Trophoblast cell (in vitro differentiated cells and primary cell): Measurements from ENCODE around the gene TSPYL6.
A peak's percentile ranks its signal among the peaks of the same experiment; 100 is the strongest.

Experiments
- DNase-seq, 2 donors: peaks; one replicate each; pipeline ENCODE4 v3.0.0-alpha.2; 2016
- H2AFZ ChIP-seq: 2 replicates; pipeline ENCODE4 v1.6.1; 2013; ENCODE audit warnings: low read length, moderate library complexity, mild to moderate bottlenecking; ENCODE audit not compliant: insufficient read depth, poor library complexity
- H2AK5ac ChIP-seq: 2 replicates; pipeline ENCODE4 v1.6.1; 2013; ENCODE audit warnings: mild to moderate bottlenecking, low read length
- H2BK120ac ChIP-seq: 2 replicates; pipeline ENCODE4 v1.6.1; 2013; ENCODE audit warnings: low read length, mild to moderate bottlenecking, moderate library complexity; ENCODE audit not compliant: insufficient read depth, poor library complexity
- H2BK12ac ChIP-seq: 2 replicates; pipeline ENCODE4 v1.6.1; 2013; ENCODE audit warnings: mild to moderate bottlenecking, low read length, moderate library complexity
- H2BK5ac ChIP-seq: 2 replicates; pipeline ENCODE4 v1.6.1; 2013; ENCODE audit warnings: low read length, low read depth, moderate library complexity, mild to moderate bottlenecking; ENCODE audit not compliant: poor library complexity
- H3K14ac ChIP-seq: 2 replicates; pipeline ENCODE4 v1.6.1; 2013; ENCODE audit warnings: mild to moderate bottlenecking, low read length
- H3K18ac ChIP-seq: 2 replicates; pipeline ENCODE4 v1.6.1; 2013; ENCODE audit warnings: mild to moderate bottlenecking, low read length
- H3K23ac ChIP-seq: 2 replicates; pipeline ENCODE4 v1.6.1; 2013; ENCODE audit warnings: low read length
- H3K27ac ChIP-seq: 2 replicates; pipeline ENCODE4 v1.5.1; 2013; ENCODE audit warnings: low read depth, mild to moderate bottlenecking, inconsistent platforms, low read length, moderate library complexity
- H3K27me3 ChIP-seq: 2 replicates; pipeline ENCODE4 v1.6.1; 2013; ENCODE audit warnings: inconsistent platforms, mild to moderate bottlenecking, low read length, moderate library complexity; ENCODE audit not compliant: insufficient read depth
- H3K36me3 ChIP-seq, 2 experiments: 1 replicate in 1 of 2; 2 replicates in 1 of 2; pipeline ENCODE4 v1.6.1; 2013; ENCODE audit warnings: low read length in 2 of 2, mild to moderate bottlenecking in 2 of 2, moderate library complexity in 1 of 2; ENCODE audit not compliant: insufficient read depth in 2 of 2, control insufficient read depth in 1 of 2
- H3K4ac ChIP-seq: 2 replicates; pipeline ENCODE4 v1.6.1; 2013; ENCODE audit warnings: low read depth, mild to moderate bottlenecking, low read length, moderate library complexity
- H3K4me1 ChIP-seq, 2 experiments: 1 replicate in 1 of 2; 2 replicates in 1 of 2; pipeline ENCODE4 v1.6.1; 2013; ENCODE audit warnings: low read length in 2 of 2, mild to moderate bottlenecking in 2 of 2, moderate library complexity in 1 of 2; ENCODE audit not compliant: insufficient read depth in 2 of 2, control insufficient read depth in 1 of 2
- H3K4me2 ChIP-seq: 2 replicates; pipeline ENCODE4 v1.6.1; 2013; ENCODE audit warnings: inconsistent platforms, mild to moderate bottlenecking, low read length, moderate library complexity
- H3K4me3 ChIP-seq: 2 replicates; pipeline ENCODE4 v1.5.1; 2013; ENCODE audit warnings: mild to moderate bottlenecking, low read depth, low read length, inconsistent platforms
- H3K79me1 ChIP-seq: one replicate; pipeline ENCODE4 v1.6.1; 2013; ENCODE audit warnings: low read length
- H3K79me2 ChIP-seq: 2 replicates; pipeline ENCODE4 v1.6.1; 2013; ENCODE audit warnings: low read length, mild to moderate bottlenecking; ENCODE audit not compliant: control insufficient read depth, insufficient read depth, poor library complexity
- H3K9ac ChIP-seq: 2 replicates; pipeline ENCODE4 v1.6.1; 2013; ENCODE audit warnings: mild to moderate bottlenecking, low read length
- H3K9me3 ChIP-seq: 2 replicates; pipeline ENCODE4 v1.6.1; 2013; ENCODE audit warnings: low read depth, mild to moderate bottlenecking, control low read depth, inconsistent platforms, low read length; ENCODE audit not compliant: insufficient read depth
- H4K12ac ChIP-seq: 2 replicates; pipeline ENCODE4 v1.6.1; 2013; ENCODE audit warnings: low read depth, mild to moderate bottlenecking, low read length, moderate library complexity
- H4K8ac ChIP-seq: 2 replicates; pipeline ENCODE4 v1.6.1; 2013; ENCODE audit warnings: low read depth, mild to moderate bottlenecking, low read length, moderate library complexity
- H4K91ac ChIP-seq: one replicate; pipeline ENCODE4 v1.6.1; 2013; ENCODE audit warnings: low read depth, mild to moderate bottlenecking, low read length, moderate library complexity
- WGBS: extraction: QIAGEN DNeasy Blood & Tissue Kit; methylation state at CpG from one replicate; pipeline ENCODE4 v1.1.7; 2013; ENCODE audit warnings: missing lambda C conversion rate; ENCODE audit not compliant: insufficient read length, insufficient coverage; ENCODE audit errors: extremely low coverage; 5-methylcytosine and 5-hydroxymethylcytosine counted together

The TSPYL6 gene

DNA sequence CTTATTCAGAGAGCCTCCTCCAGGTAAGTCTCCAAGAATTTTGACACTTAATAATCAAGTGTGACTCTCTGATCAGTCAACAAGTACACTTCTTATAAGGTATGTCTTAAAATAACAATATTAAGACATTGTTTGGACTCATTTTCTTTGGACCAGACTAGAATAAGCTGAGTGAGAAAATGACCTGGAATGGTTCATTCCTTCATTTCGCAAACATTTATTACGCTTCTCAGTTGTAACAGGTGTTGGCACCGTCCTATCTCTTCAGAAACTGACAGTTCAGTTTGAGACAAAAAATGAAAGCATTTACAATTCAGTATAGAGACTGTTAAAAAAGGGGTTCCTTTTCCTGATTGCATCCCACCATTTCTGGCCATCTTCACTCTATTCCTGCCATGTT is 46.6 kb downstream of the TSPYL6 start:
- H3K4me3 ChIP-seq: no peak overlapping the region
- no peaks in the 10 kb centered on the region for H3K79me2 ChIP-seq
- no peaks in the 10 kb centered on the region for H3K36me3 ChIP-seq
- H2BK5ac ChIP-seq: no peak overlapping the region
- no peak overlapping the region for H2AFZ ChIP-seq
- H4K8ac ChIP-seq: no peak overlapping the region
- no peaks in the 10 kb centered on the region for H3K9me3 ChIP-seq
- H3K18ac ChIP-seq: no peak overlapping the region
- no peak overlapping the region for H3K4ac ChIP-seq
- no peaks in the 10 kb centered on the region for H3K27me3 ChIP-seq
- H4K91ac ChIP-seq: no peak overlapping the region
- H2BK12ac ChIP-seq: no peak overlapping the region
- H3K79me1 ChIP-seq: no peaks in the 10 kb centered on the region
- H3K27ac ChIP-seq: no peak overlapping the region
- no peak overlapping the region for H3K9ac ChIP-seq
- no peak overlapping the region for H3K4me2 ChIP-seq
- H3K4me1 ChIP-seq: no peaks in the 10 kb centered on the region
- H3K23ac ChIP-seq: no peak overlapping the region
- H4K12ac ChIP-seq: no peak overlapping the region
- no peak overlapping the region for H2AK5ac ChIP-seq
- DNase-seq: no peak
- no CpG with 5 or more reads among the region's 3 CpGs for WGBS
- no peak overlapping the region for H3K14ac ChIP-seq
- no peak overlapping the region for H2BK120ac ChIP-seq

- H3K27ac ChIP-seq: no peak overlapping the region
- H3K18ac ChIP-seq: no peak overlapping the region
- H4K8ac ChIP-seq: no peak overlapping the region
- no peak overlapping the region for H3K4me2 ChIP-seq
- H4K12ac ChIP-seq: no peak overlapping the region
- no peaks in the 10 kb centered on the region for H3K36me3 ChIP-seq
- H2AK5ac ChIP-seq: no peak overlapping the region
- H3K9me3 ChIP-seq: no peaks in the 10 kb centered on the region
- no peak overlapping the region for H3K9ac ChIP-seq
- H3K4ac ChIP-seq: no peak overlapping the region
- no peak overlapping the region for H3K23ac ChIP-seq
- H3K79me2 ChIP-seq: no peaks in the 10 kb centered on the region
- no peak overlapping the region for H3K14ac ChIP-seq
- no peak overlapping the region for H4K91ac ChIP-seq
- H2BK5ac ChIP-seq: no peak overlapping the region
- no peaks in the 10 kb centered on the region for H3K27me3 ChIP-seq
- H3K4me1 ChIP-seq: no peaks in the 10 kb centered on the region
- no peaks in the 10 kb centered on the region for H3K79me1 ChIP-seq
- no peak overlapping the region for H2BK120ac ChIP-seq
- no peak overlapping the region for H2AFZ ChIP-seq
- DNase-seq: no peak
- no peak overlapping the region for H3K4me3 ChIP-seq
- H2BK12ac ChIP-seq: no peak overlapping the region
- no CpG with 5 or more reads among the region's 1 CpG for whole genome bisulfite sequencing
Observed at GRCh38 chr2:54208364-54209240, 47.4 kb downstream of the TSPYL6 start.

- Histone ChIP-seq H3K9me3 (no peaks in the 10 kb centered on the region), H2BK120ac (no peak overlapping the region), H3K36me3 (no peaks in the 10 kb centered on the region), H3K4me3 (no peak overlapping the region), H2BK12ac (no peak overlapping the region), H2AK5ac (no peak overlapping the region), H3K18ac (no peak overlapping the region), H3K14ac (no peak overlapping the region), H3K9ac (no peak overlapping the region), H3K79me1 (no peaks in the 10 kb centered on the region), H3K23ac (no peak overlapping the region), H3K4ac (no peak overlapping the region), H4K8ac (no peak overlapping the region), H3K27me3 (no peaks in the 10 kb centered on the region), H4K12ac (no peak overlapping the region), H3K27ac (no peak overlapping the region), H4K91ac (no peak overlapping the region), H3K79me2 (no peaks in the 10 kb centered on the region), H3K4me2 (no peak overlapping the region), H3K4me1 (no peaks in the 10 kb centered on the region), H2BK5ac (no peak overlapping the region), H2AFZ (no peak overlapping the region)
- WGBS: no CpG with 5 or more reads among the region's 3 CpGs
- no peak for DNase-seq
Observed at GRCh38 chr2:54207666-54208195, 48.3 kb downstream of the TSPYL6 start.

DNA sequence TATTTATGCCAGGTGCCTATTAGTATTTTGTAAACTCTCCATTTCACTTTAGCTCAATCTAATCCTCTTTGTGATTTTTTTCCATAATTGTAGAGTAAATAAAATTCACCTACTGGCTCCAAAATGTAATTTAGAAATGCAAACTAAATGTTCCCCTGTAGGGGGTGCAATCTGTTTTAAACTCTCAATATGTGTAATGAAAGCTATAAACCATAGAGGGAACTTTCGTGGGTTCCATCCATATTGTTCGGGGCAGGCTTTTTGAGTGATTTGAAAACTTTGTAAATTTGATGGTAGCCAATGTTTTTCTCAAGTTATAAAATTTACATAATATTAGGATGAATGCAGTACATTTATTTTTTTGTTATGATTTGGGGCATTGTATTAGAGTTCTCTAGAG is 49.4 kb downstream of the TSPYL6 start:
- DNase-seq: peak in 1 of 2 donors; percentile 51
- no peak overlapping the region for H3K4me3 ChIP-seq
- H3K36me3 ChIP-seq: no peaks in the 10 kb centered on the region
- H4K91ac ChIP-seq: no peak overlapping the region
- no peak overlapping the region for H2AK5ac ChIP-seq
- H2AFZ ChIP-seq: no peak overlapping the region
- H3K4me1 ChIP-seq: no peaks in the 10 kb centered on the region
- H3K79me1 ChIP-seq: no peaks in the 10 kb centered on the region
- H3K79me2 ChIP-seq: no peaks in the 10 kb centered on the region
- no peak overlapping the region for H3K18ac ChIP-seq
- no peak overlapping the region for H4K12ac ChIP-seq
- WGBS: no CpG with 5 or more reads among the region's 2 CpGs
- H3K9ac ChIP-seq: no peak overlapping the region
- H4K8ac ChIP-seq: no peak overlapping the region
- H3K4ac ChIP-seq: no peak overlapping the region
- no peak overlapping the region for H3K27ac ChIP-seq
- no peak overlapping the region for H2BK12ac ChIP-seq
- H3K14ac ChIP-seq: no peak overlapping the region
- no peaks in the 10 kb centered on the region for H3K9me3 ChIP-seq
- no peak overlapping the region for H3K23ac ChIP-seq
- H3K27me3 ChIP-seq: no peaks in the 10 kb centered on the region
- H2BK120ac ChIP-seq: no peak overlapping the region
- H2BK5ac ChIP-seq: no peak overlapping the region
- H3K4me2 ChIP-seq: no peak overlapping the region
